AML-193 (cell line): ENCODE measurements around the gene ZDHHC14.
"Not testable (repeated sequence)": the region's sequence is repeated elsewhere in the genome, so short reads cannot be mapped to it uniquely, and the experiment has no call there.

ENCODE experiments used
- DNase-seq, 2 experiments: peaks; one replicate each; lab custom pipeline; 2025; lab: John Stamatoyannopoulos, UW

The ZDHHC14 gene

GRCh38 chr6:157381631-157382621, 936 bp downstream of the ZDHHC14 start:
- peak; percentile 34 to 57 for DNase-seq

- DNase-seq = peak in 1 of 2 experiments; percentile 33
Measured at GRCh38 chr6:157382821-157383220, 1.8 kb downstream of the ZDHHC14 start.

- no peak for DNase-seq
Measured at GRCh38 chr6:157383471-157383870, 2.5 kb downstream of the ZDHHC14 start.

- DNase-seq = not testable (repeated sequence)
Measured at GRCh38 chr6:157384962-157385361, 4.0 kb downstream of the ZDHHC14 start.

- no peak for DNase-seq
Measured at GRCh38 chr6:157385482-157385881, 4.5 kb downstream of the ZDHHC14 start.

GRCh38 chr6:157386023-157386422, 5.0 kb downstream of the ZDHHC14 start:
- no peak for DNase-seq

GRCh38 chr6:157386454-157386853, 5.5 kb downstream of the ZDHHC14 start:
- no peak for DNase-seq

GRCh38 chr6:157388924-157389323, 7.9 kb downstream of the ZDHHC14 start:
- no peak for DNase-seq

GRCh38 chr6:157390273-157391060, 9.5 kb downstream of the ZDHHC14 start:
- no peak for DNase-seq

GRCh38 chr6:157392927-157393668, 12.1 kb downstream of the ZDHHC14 start:
- no peak for DNase-seq

GRCh38 chr6:157393669-157394327, 12.8 kb downstream of the ZDHHC14 start:
- peak; percentile 27 to 41 for DNase-seq

GRCh38 chr6:157395199-157395598, 14.2 kb downstream of the ZDHHC14 start:
- not testable (repeated sequence) for DNase-seq

GRCh38 chr6:157396026-157396425, 15.0 kb downstream of the ZDHHC14 start:
- DNase-seq = no peak

- DNase-seq = no peak
Measured at GRCh38 chr6:157397660-157398059, 16.7 kb downstream of the ZDHHC14 start.

- no peak for DNase-seq
Measured at GRCh38 chr6:157398151-157398550, 17.2 kb downstream of the ZDHHC14 start.

- no peak for DNase-seq
Measured at GRCh38 chr6:157400676-157401075, 19.7 kb downstream of the ZDHHC14 start.

GRCh38 chr6:157401734-157402338, 20.8 kb downstream of the ZDHHC14 start:
- no peak for DNase-seq

GRCh38 chr6:157402996-157403685, 22.2 kb downstream of the ZDHHC14 start:
- DNase-seq = no peak

- no peak for DNase-seq
Measured at GRCh38 chr6:157403686-157404051, 22.7 kb downstream of the ZDHHC14 start.

- no peak for DNase-seq
Measured at GRCh38 chr6:157405986-157406385, 25.0 kb downstream of the ZDHHC14 start.

- no peak for DNase-seq
Measured at GRCh38 chr6:157406661-157407060, 25.7 kb downstream of the ZDHHC14 start.
